CD4-positive, alpha-beta T cell (primary cell): ENCODE measurements around the gene ZNF574. TPM values are rescaled to one million over a fixed set of nuclear protein-coding genes. Genes with fewer than 3 reads are reported as not detected.

Experiments
- ATAC-seq: fragments of 200-7000 bp; cut with Tn5 transposase; one replicate; pipeline ENCODE4 v1.10.0; 2022; ENCODE audit warnings: mild to moderate bottlenecking; ENCODE audit not compliant: poor library complexity
- CTCF ChIA-PET: fragments of 350-600 bp; sonication (Branson Sonifier 250); formaldehyde crosslinking; loops from one replicate; lab custom pipeline; 2021; ENCODE audit warnings: antibody characterized with exemption, inconsistent platforms; lab: Charles Lee
- POLR2A ChIA-PET: fragments of 350-600 bp; sonication (Branson Sonifier 250); formaldehyde crosslinking; loops from one replicate; lab custom pipeline; 2021; ENCODE audit warnings: antibody characterized with exemption, inconsistent platforms; lab: Charles Lee
- DNase-seq, 14 experiments: peaks; one replicate each; pipeline ENCODE4 v3.0.0-alpha.2; 2013 to 2020; ENCODE audit warnings: mixed read lengths in 2 of 14
- H3K27ac ChIP-seq, 2 donors: one replicate each; pipeline versions ENCODE4 v1.5.1 to v1.7.0; 2013; ENCODE audit warnings: low read length in 2 of 2, low read depth in 1 of 2, mild to moderate bottlenecking in 1 of 2
- H3K27me3 ChIP-seq, 2 experiments: 1 replicate in 1 of 2; 2 replicates in 1 of 2; pipeline versions ENCODE4 v1.6.1 to v1.7.0; 2013; ENCODE audit warnings: low read length in 2 of 2, control low read depth in 1 of 2, mild to moderate bottlenecking in 1 of 2, moderate library complexity in 1 of 2; ENCODE audit not compliant: insufficient read depth in 2 of 2, control insufficient read depth in 1 of 2
- H3K36me3 ChIP-seq: one replicate; pipeline ENCODE4 v1.6.1; 2013; ENCODE audit warnings: low read length, control low read depth; ENCODE audit not compliant: insufficient read depth
- H3K4me1 ChIP-seq: one replicate; pipeline ENCODE4 v1.6.1; 2013; ENCODE audit warnings: low read length, control low read depth; ENCODE audit not compliant: insufficient read depth
- H3K4me3 ChIP-seq: one replicate; pipeline ENCODE4 v1.5.1; 2013; ENCODE audit warnings: mild to moderate bottlenecking, low read length, moderate library complexity
- H3K9me3 ChIP-seq, 2 experiments: 1 replicate in 1 of 2; 2 replicates in 1 of 2; pipeline versions ENCODE4 v1.6.1 to v1.7.0; 2013; ENCODE audit warnings: low read length in 2 of 2, mild to moderate bottlenecking in 2 of 2, control low read depth in 1 of 2, moderate library complexity in 1 of 2; ENCODE audit not compliant: control insufficient read depth in 1 of 2, insufficient read depth in 1 of 2
- H3K27ac Mint-ChIP-seq: one replicate; pipeline ENCODE4 v1.8.0; 2020; ENCODE audit warnings: mixed read lengths
- H3K27me3 Mint-ChIP-seq: one replicate; pipeline ENCODE4 v1.8.0; 2021; ENCODE audit warnings: mixed read lengths
- H3K36me3 Mint-ChIP-seq: one replicate; pipeline ENCODE4 v1.8.0; 2021; ENCODE audit warnings: low read depth, mixed read lengths
- H3K4me1 Mint-ChIP-seq: one replicate; pipeline ENCODE4 v1.8.0; 2021; ENCODE audit warnings: low read depth, mixed read lengths
- H3K4me3 Mint-ChIP-seq: one replicate; pipeline ENCODE4 v1.8.0; 2020; ENCODE audit warnings: mild to moderate bottlenecking, mixed read lengths
- H3K9me3 Mint-ChIP-seq: one replicate; pipeline ENCODE4 v1.8.0; 2020; ENCODE audit warnings: mixed read lengths
- CTCF ChIP-seq: fragments of 200-600 bp; IDR thresholded peaks from one replicate; pipeline ENCODE4 v1.8.0; 2022; ENCODE audit warnings: antibody characterized with exemption, mild to moderate bottlenecking
- intact Hi-C, 2 experiments: fragments of 100-400 bp; cut with DNase I in 1 of 2; cut with micrococcal nuclease in 1 of 2; formaldehyde crosslinking; loops; one replicate each; pipeline versions ENCODE4 v1.15.1 to v1.9.0; 2023 to 2025; cut with DNase I, micrococcal nuclease
- total RNA-seq, 174 experiments: library from RNA in 2 of 174; stranded (reverse) in 2 of 174; gene quantifications; one replicate each; pipeline ENCODE4 v1.2.3 and lab custom pipeline; 2021 to 2026

Gene ZNF574
- total RNA-seq, 2 experiments from 2014 or later, result 21.5 to 24.0 TPM

GRCh38 chr19:42115219-42115618, 39.3 kb downstream of the ZNF574 start:
- H3K36me3 Mint-ChIP-seq, result peaks cover 59% of the 10 kb centered on the region
- H3K9me3 Mint-ChIP-seq, result no peaks in the 10 kb centered on the region
- H3K4me1 Mint-ChIP-seq, result no peaks in the 10 kb centered on the region
- DNase-seq (no peak), ATAC-seq (no peak)
- H3K9me3 ChIP-seq, result no peaks in the 10 kb centered on the region
- no peaks in the 10 kb centered on the region for H3K4me1 ChIP-seq
- ChIA-PET POLR2A (interaction anchor here (1.2 kb wide), 1 partner anchor 127 kb away, joined by 3 read pairs; the partner anchor contains the start of gene GSK3A), CTCF (interaction anchor here (0.5 kb wide), 1 partner anchor 1694 kb away, joined by 3 read pairs; no protein-coding TSS in a partner anchor)
- intact Hi-C loops, result loop anchor here in 1 of 2 experiments (10.0 kb wide), 1 partner anchor 290 kb away; no protein-coding TSS in a partner anchor
- peaks cover 70% of the 10 kb centered on the region for H3K36me3 ChIP-seq
- TF ChIP-seq CTCF, result no peak
- H3K27me3 Mint-ChIP-seq, result no peaks in the 10 kb centered on the region
- no peak overlapping the region for H3K4me3 ChIP-seq
- no peaks in the 10 kb centered on the region for H3K27me3 ChIP-seq
- peak overlapping the region; percentile 5 for H3K27ac Mint-ChIP-seq
- H3K27ac ChIP-seq, result no peak overlapping the region
- H3K4me3 Mint-ChIP-seq, result no peak overlapping the region

GRCh38 chr19:42115705-42116104, 39.7 kb downstream of the ZNF574 start:
- H3K9me3 ChIP-seq, result no peaks in the 10 kb centered on the region
- ChIA-PET CTCF (interaction anchor here (0.5 kb wide), 1 partner anchor 1695 kb away, joined by 3 read pairs; no protein-coding TSS in a partner anchor), POLR2A (no interaction called here)
- H3K4me3 Mint-ChIP-seq, result no peak overlapping the region
- ATAC-seq (no peak), DNase-seq (no peak)
- H3K36me3 ChIP-seq, result peaks cover 65% of the 10 kb centered on the region
- H3K27me3 Mint-ChIP-seq, result no peaks in the 10 kb centered on the region
- H3K4me3 ChIP-seq, result no peak overlapping the region
- no peak for TF ChIP-seq CTCF
- no peak overlapping the region for H3K27ac ChIP-seq
- peak overlapping the region; percentile 5 for H3K27ac Mint-ChIP-seq
- H3K27me3 ChIP-seq, result no peaks in the 10 kb centered on the region
- peaks cover 59% of the 10 kb centered on the region for H3K36me3 Mint-ChIP-seq
- H3K4me1 ChIP-seq, result no peaks in the 10 kb centered on the region
- intact Hi-C loops, result loop anchor here in 1 of 2 experiments (10.0 kb wide), 1 partner anchor 289 kb away; no protein-coding TSS in a partner anchor
- no peaks in the 10 kb centered on the region for H3K9me3 Mint-ChIP-seq
- H3K4me1 Mint-ChIP-seq, result peaks cover 4% of the 10 kb centered on the region

- POLR2A ChIA-PET, result no interaction called here
These were observed 40.5 kb downstream of the ZNF574 start for GRCh38 chr19:42116308-42117075.

More at GRCh38 chr19:42116308-42117075, 40.5 kb downstream of the ZNF574 start:
- Histone ChIP-seq H3K4me3 (no peak overlapping the region), H3K9me3 (no peaks in the 10 kb centered on the region), H3K4me1 (peaks cover 7% of the 10 kb centered on the region), H3K36me3 (peaks cover 57% of the 10 kb centered on the region), H3K27ac (no peak overlapping the region), H3K27me3 (no peaks in the 10 kb centered on the region)
- no peaks in the 10 kb centered on the region for H3K27me3 Mint-ChIP-seq
- TF ChIP-seq CTCF, result no peak
- no peaks in the 10 kb centered on the region for H3K9me3 Mint-ChIP-seq
- no peak overlapping the region for H3K27ac Mint-ChIP-seq
- intact Hi-C loops, result loop anchor here in 1 of 2 experiments (10.0 kb wide), 1 partner anchor 288 kb away; no protein-coding TSS in a partner anchor
- peaks cover 51% of the 10 kb centered on the region for H3K36me3 Mint-ChIP-seq
- ATAC-seq (no peak), DNase-seq (no peak)
- no peak overlapping the region for H3K4me3 Mint-ChIP-seq
- peaks cover 12% of the 10 kb centered on the region for H3K4me1 Mint-ChIP-seq
- CTCF ChIA-PET, result no interaction called here
